ENCODE results near the gene PSKH1. TPM values are rescaled to one million over a fixed set of nuclear protein-coding genes. Genes with fewer than 3 reads are reported as not detected.
A peak's percentile ranks its signal among the peaks of the same experiment; 100 is the strongest.

Gene PSKH1
- total RNA-seq, 2 donors from 2014 or later = 32.1 to 37.4 TPM

DNA sequence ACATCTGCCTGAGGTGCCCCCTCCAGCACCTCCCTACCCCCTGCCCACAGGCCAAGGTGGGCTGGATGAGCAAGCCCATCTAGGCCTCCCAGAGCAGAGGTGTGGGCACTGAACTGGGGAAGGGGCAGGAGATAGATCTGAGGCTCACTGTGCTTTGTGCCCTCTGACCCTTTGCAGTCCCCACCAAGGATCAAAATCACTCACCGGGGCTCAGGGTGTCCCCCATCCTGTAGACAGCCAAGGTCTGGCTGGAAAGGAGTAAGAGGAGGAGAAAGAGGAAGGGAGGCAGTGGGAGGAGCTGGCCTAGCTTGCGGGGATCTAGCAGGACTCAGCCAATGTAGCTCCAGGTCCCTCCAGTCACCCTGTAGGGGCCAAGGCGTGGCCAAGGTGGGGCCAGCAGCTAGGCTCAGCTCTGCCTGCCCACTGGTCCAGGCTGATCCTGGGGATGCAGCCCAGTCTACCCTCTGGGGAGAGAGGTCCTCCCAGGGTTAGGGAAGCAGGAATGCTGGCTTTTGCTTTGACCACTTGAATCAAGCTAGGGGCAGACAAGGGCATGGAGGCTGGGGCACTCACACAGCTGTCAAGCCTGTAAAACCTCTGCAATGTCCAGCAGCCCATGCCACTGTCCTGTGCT lies 73.6 kb downstream of the PSKH1 start:
- Histone ChIP-seq H3K4me1 (ENCODE audit: control insufficient read depth, insufficient read depth, low read length) (peaks cover 16% of the 10 kb centered on the region), H3K27ac (ENCODE audit: low read depth, low read length) (no peak overlapping the region), H3K9me3 (ENCODE audit: control insufficient read depth, low read length) (no peaks in the 10 kb centered on the region), H3K36me3 (ENCODE audit: control insufficient read depth, insufficient read depth, low read length) (peaks cover 20% of the 10 kb centered on the region), H3K27me3 (ENCODE audit: control insufficient read depth, insufficient read depth, low read length, poor library complexity, severe bottlenecking) (no peaks in the 10 kb centered on the region), H3K9ac (ENCODE audit: extremely low read depth, low read length, poor library complexity, severe bottlenecking) (no peak overlapping the region), H3K4me3 (ENCODE audit: low read length) (peak overlapping the region; percentile 95)
- Mint-ChIP-seq H3K36me3 (ENCODE audit: low read depth) (peaks cover 14% of the 10 kb centered on the region), H3K4me1 (peaks cover 21% of the 10 kb centered on the region), H3K9me3 (no peaks in the 10 kb centered on the region), H3K27me3 (ENCODE audit: insufficient read depth) (peaks cover 15% of the 10 kb centered on the region), H3K4me3 (peak overlapping the region; percentile 81), H3K27ac (no peak overlapping the region)
- TF ChIP-seq, protein P1, sequence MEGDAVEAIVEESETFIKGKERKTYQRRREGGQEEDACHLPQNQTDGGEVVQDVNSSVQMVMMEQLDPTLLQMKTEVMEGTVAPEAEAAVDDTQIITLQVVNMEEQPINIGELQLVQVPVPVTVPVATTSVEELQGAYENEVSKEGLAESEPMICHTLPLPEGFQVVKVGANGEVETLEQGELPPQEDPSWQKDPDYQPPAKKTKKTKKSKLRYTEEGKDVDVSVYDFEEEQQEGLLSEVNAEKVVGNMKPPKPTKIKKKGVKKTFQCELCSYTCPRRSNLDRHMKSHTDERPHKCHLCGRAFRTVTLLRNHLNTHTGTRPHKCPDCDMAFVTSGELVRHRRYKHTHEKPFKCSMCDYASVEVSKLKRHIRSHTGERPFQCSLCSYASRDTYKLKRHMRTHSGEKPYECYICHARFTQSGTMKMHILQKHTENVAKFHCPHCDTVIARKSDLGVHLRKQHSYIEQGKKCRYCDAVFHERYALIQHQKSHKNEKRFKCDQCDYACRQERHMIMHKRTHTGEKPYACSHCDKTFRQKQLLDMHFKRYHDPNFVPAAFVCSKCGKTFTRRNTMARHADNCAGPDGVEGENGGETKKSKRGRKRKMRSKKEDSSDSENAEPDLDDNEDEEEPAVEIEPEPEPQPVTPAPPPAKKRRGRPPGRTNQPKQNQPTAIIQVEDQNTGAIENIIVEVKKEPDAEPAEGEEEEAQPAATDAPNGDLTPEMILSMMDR (conservative IDR thresholded peaks at IDR 0.05) = no peak
- peak; percentile 84 for DNase-seq
- 75 to 77% methylated on average over 1 to 3 of the region's 3 CpGs for WGBS, 2 experiments (ENCODE audit: insufficient coverage in 1 of 2, insufficient read length in 1 of 2)

DNA sequence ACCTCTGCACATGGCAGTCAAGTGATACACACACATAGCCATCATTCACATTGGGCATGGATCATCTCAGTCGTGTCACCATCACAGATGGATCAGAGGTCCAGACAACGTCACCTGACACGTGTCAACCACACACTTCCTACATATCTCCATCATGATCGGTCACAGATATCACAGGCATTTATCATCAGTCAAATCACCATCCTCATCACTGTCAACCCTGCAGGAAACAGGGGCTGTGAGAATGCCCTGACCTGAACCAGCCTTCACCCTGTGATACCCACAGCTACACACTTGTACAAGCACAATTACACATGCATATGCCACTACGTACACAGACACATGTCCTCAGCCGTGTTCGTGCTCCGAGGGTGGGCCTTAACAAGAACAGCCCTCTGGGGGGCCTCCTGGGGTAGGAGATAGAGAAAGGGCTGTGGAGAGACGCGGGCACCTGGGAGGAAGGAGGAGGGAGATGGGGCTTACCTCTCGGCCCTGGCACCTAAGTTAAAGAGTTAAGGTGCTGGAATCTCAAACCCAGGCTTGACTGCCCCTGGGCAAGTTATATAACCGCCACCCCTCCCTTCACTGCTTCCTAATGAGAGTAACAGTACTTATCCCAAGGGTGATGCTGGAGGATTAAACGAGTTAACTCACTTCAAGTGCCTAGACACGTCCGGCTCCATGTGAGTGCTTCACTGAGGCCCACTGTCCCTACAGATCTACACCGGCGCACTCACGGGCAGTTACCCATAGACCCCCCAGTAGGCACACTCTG lies 74.3 kb downstream of the PSKH1 start:
- peaks cover 14% of the 10 kb centered on the region for H3K36me3 ChIP-seq (ENCODE audit: control insufficient read depth, insufficient read depth, low read length)
- Mint-ChIP-seq H3K27me3 (ENCODE audit: insufficient read depth) (peaks cover 15% of the 10 kb centered on the region), H3K4me3 (peak overlapping the region; percentile 81), H3K36me3 (ENCODE audit: low read depth) (peaks cover 8% of the 10 kb centered on the region), H3K27ac (peak overlapping the region; percentile 81), H3K9me3 (no peaks in the 10 kb centered on the region), H3K4me1 (peaks cover 21% of the 10 kb centered on the region)
- peak; percentile 70 for DNase-seq
- H3K4me1 ChIP-seq (ENCODE audit: control insufficient read depth, insufficient read depth, low read length) = peaks cover 16% of the 10 kb centered on the region
- TF ChIP-seq, protein P1 (conservative IDR thresholded peaks at IDR 0.05) = no peak
- peak overlapping the region; percentile 76 for H3K9ac ChIP-seq (ENCODE audit: extremely low read depth, low read length, poor library complexity, severe bottlenecking)
- H3K9me3 ChIP-seq (ENCODE audit: control insufficient read depth, low read length) = no peaks in the 10 kb centered on the region
- H3K4me3 ChIP-seq (ENCODE audit: low read length) = peak overlapping the region; percentile 95
- H3K27me3 ChIP-seq (ENCODE audit: control insufficient read depth, insufficient read depth, low read length, poor library complexity, severe bottlenecking) = no peaks in the 10 kb centered on the region
- 41 to 59% methylated on average over 9 to 18 of the region's 18 CpGs for WGBS, 2 experiments (ENCODE audit: insufficient coverage in 1 of 2, insufficient read length in 1 of 2)
- no peak overlapping the region for H3K27ac ChIP-seq (ENCODE audit: low read depth, low read length)

DNA sequence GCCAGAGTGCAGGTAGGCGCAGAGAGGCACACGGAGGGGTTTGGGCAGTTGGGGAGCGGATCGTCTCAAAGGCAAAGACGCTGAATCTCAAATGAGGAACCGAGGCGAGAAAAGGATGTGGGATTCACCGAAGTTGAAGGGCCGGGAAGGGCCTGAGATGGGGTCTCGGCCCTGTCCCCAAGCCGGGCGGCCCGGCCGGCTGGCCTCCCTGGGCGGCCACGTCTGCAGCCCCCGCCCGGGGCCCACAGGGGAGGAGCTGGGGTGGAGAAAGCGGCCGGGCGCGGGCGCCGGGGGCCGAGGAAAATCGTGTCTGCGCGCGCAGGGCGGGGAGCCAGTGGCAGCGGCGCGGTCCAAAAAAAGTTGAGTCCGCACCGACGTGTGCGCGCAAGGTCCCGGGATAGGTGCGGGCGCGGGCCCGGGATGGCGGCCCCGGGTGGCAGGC lies 74.9 kb downstream of the PSKH1 start:
- TF ChIP-seq, protein P1 (conservative IDR thresholded peaks at IDR 0.05) = no peak
- Mint-ChIP-seq H3K9me3 (no peaks in the 10 kb centered on the region), H3K4me3 (peak overlapping the region; percentile 81), H3K27me3 (ENCODE audit: insufficient read depth) (peaks cover 15% of the 10 kb centered on the region), H3K27ac (peak overlapping the region; percentile 81), H3K4me1 (peaks cover 21% of the 10 kb centered on the region), H3K36me3 (ENCODE audit: low read depth) (peaks cover 2% of the 10 kb centered on the region)
- peak overlapping the region; percentile 76 for H3K9ac ChIP-seq (ENCODE audit: extremely low read depth, low read length, poor library complexity, severe bottlenecking)
- 2% methylated on average over 28 to 45 of the region's 45 CpGs for WGBS, 2 experiments (ENCODE audit: insufficient coverage in 1 of 2, insufficient read length in 1 of 2)
- peak; percentile 67 for DNase-seq
- peaks cover 16% of the 10 kb centered on the region for H3K4me1 ChIP-seq (ENCODE audit: control insufficient read depth, insufficient read depth, low read length)
- H3K27ac ChIP-seq (ENCODE audit: low read depth, low read length) = no peak overlapping the region
- H3K36me3 ChIP-seq (ENCODE audit: control insufficient read depth, insufficient read depth, low read length) = peaks cover 9% of the 10 kb centered on the region
- peak overlapping the region; percentile 95 for H3K4me3 ChIP-seq (ENCODE audit: low read length)
- H3K9me3 ChIP-seq (ENCODE audit: control insufficient read depth, low read length) = no peaks in the 10 kb centered on the region
- no peaks in the 10 kb centered on the region for H3K27me3 ChIP-seq (ENCODE audit: control insufficient read depth, insufficient read depth, low read length, poor library complexity, severe bottlenecking)
